G401.6 (cell line): ENCODE measurements around the gene TCP11X2.
"Not testable (repeated sequence)": the region's sequence is repeated elsewhere in the genome, so short reads cannot be mapped to it uniquely, and the experiment has no call there.

ENCODE experiments used
- FAIRE-seq: peaks from 2 replicates; lab custom pipeline; 2012; peaks lifted over from hg19 to GRCh38; lab: Jason Lieb, UNC

TCP11X2 gene

GRCh38 chrX:102471762-102472220, at the start of gene TCP11X2:
TSS of gene TCP11X2 (minus strand) at chrX:102471812.
- not testable (repeated sequence) for FAIRE-seq

GRCh38 chrX:102517326-102517725, 45.7 kb upstream of the TCP11X2 start:
- peak; percentile 81 for FAIRE-seq

GRCh38 chrX:102515975-102516941, 44.6 kb upstream of the TCP11X2 start, which contains the start of gene TMSB15A:
TSS of gene TMSB15A (minus strand) at chrX:102516739.
- no peak for FAIRE-seq

- no peak for FAIRE-seq
These were observed 42.9 kb upstream of the TCP11X2 start for GRCh38 chrX:102514536-102514935.

- no peak for FAIRE-seq
These were observed 27.1 kb upstream of the TCP11X2 start for GRCh38 chrX:102498732-102499131.

- FAIRE-seq, result no peak
These were observed 20.2 kb upstream of the TCP11X2 start for GRCh38 chrX:102491766-102492165.

- FAIRE-seq, result not testable (repeated sequence)
These were observed 7.2 kb upstream of the TCP11X2 start for GRCh38 chrX:102478765-102479164.

- peak; percentile 82 for FAIRE-seq
These were observed 1.4 kb downstream of the TCP11X2 start for GRCh38 chrX:102470215-102470614.

GRCh38 chrX:102458615-102459014, 13.0 kb downstream of the TCP11X2 start:
- not testable (repeated sequence) for FAIRE-seq

- FAIRE-seq, result not testable (repeated sequence)
These were observed 31.7 kb downstream of the TCP11X2 start, which contains the start of gene NXF2B for GRCh38 chrX:102439908-102440307. TSS of gene NXF2B (minus strand) at chrX:102440008. CDS start at chrX:102380036, 59,972 bp downstream.

GRCh38 chrX:102414493-102414892, 57.1 kb downstream of the TCP11X2 start:
- not testable (repeated sequence) for FAIRE-seq
